Activated naive CD4-positive, alpha-beta T cell treated with anti-CD3 and anti-CD28 coated beads for 36 hours (primary cell): ENCODE measurements around the gene TMEM203. TPM values are rescaled to one million over a fixed set of nuclear protein-coding genes. Genes with fewer than 3 reads are reported as not detected.
"Not testable (repeated sequence)": the region's sequence is repeated elsewhere in the genome, so short reads cannot be mapped to it uniquely, and the experiment has no call there.

Source experiments
- CTCF ChIA-PET: fragments of 350-600 bp; sonication (Branson Sonifier 250); formaldehyde crosslinking; loops from one replicate; lab custom pipeline; 2021; ENCODE audit warnings: antibody characterized with exemption; lab: Charles Lee
- DNase-seq: peaks from one replicate; pipeline ENCODE4 v3.0.0-alpha.2; 2020
- H3K27ac Mint-ChIP-seq: one replicate; pipeline ENCODE4 v1.8.0; 2021; ENCODE audit warnings: mild to moderate bottlenecking, mixed read lengths
- H3K27me3 Mint-ChIP-seq: one replicate; pipeline ENCODE4 v1.8.0; 2021; ENCODE audit warnings: low read depth, mixed read lengths
- H3K36me3 Mint-ChIP-seq: one replicate; pipeline ENCODE4 v1.8.0; 2021; ENCODE audit warnings: low read depth, mixed read lengths
- H3K4me1 Mint-ChIP-seq: one replicate; pipeline ENCODE4 v1.8.0; 2021; ENCODE audit warnings: low read depth, mixed read lengths
- H3K4me3 Mint-ChIP-seq: one replicate; pipeline ENCODE4 v1.8.0; 2021; ENCODE audit warnings: mild to moderate bottlenecking, moderate library complexity, mixed read lengths
- H3K9me3 Mint-ChIP-seq: one replicate; pipeline ENCODE4 v1.8.0; 2021; ENCODE audit warnings: mixed read lengths
- intact Hi-C: fragments of 100-400 bp; cut with micrococcal nuclease; formaldehyde crosslinking; loops from one replicate; pipeline ENCODE4 v1.15.1; 2023
- total RNA-seq, 2 experiments: library from RNA; stranded (reverse); gene quantifications; one replicate each; pipeline ENCODE4 v1.2.3, GENCODE V29; 2021

Gene TMEM203
- total RNA-seq, 2 experiments from 2014 or later, result 21.8 to 23.2 TPM

GRCh38 chr9:137239541-137240200, 34.2 kb upstream of the TMEM203 start:
- intact Hi-C loops, result loop anchor here (5.0 to 10.0 kb wide), 5 partner anchors 37 to 827 kb away; partner anchors contain the start of genes ANAPC2, ENTR1, NPDC1 and PMPCA

GRCh38 chr9:137237759-137238726, 32.6 kb upstream of the TMEM203 start:
- peaks cover 18% of the 10 kb centered on the region for H3K36me3 Mint-ChIP-seq
- CTCF ChIA-PET, result interaction anchor here (0.6 to 2.6 kb wide), 8 partner anchors 9 to 142 kb away, joined by 3 to 17 read pairs (median 4); partner anchors contain the start of genes RNF208 and RNF224
- intact Hi-C loops, result loop anchor here (5.0 kb wide), 1 partner anchor 191 kb away; the partner anchor contains the start of gene NPDC1
- DNase-seq, result no peak
- no peaks in the 10 kb centered on the region for H3K27me3 Mint-ChIP-seq
- no peak overlapping the region for H3K4me3 Mint-ChIP-seq
- no peak overlapping the region for H3K27ac Mint-ChIP-seq
- no peaks in the 10 kb centered on the region for H3K9me3 Mint-ChIP-seq
- H3K4me1 Mint-ChIP-seq, result peaks cover 33% of the 10 kb centered on the region

More at GRCh38 chr9:137239541-137240200, 34.2 kb upstream of the TMEM203 start:
- Mint-ChIP-seq H3K36me3 (peaks cover 22% of the 10 kb centered on the region), H3K4me3 (peak overlapping the region; percentile 75), H3K4me1 (peaks cover 37% of the 10 kb centered on the region), H3K27ac (peak overlapping the region; percentile 61)
- not testable (repeated sequence) for DNase-seq, H3K9me3 Mint-ChIP-seq, H3K27me3 Mint-ChIP-seq
- CTCF ChIA-PET, result interaction anchor here (0.6 to 1.9 kb wide), 3 partner anchors 13 to 181 kb away, joined by 3 to 7 read pairs (median 5); partner anchors contain the start of gene RNF224

GRCh38 chr9:137236936-137237421, 31.5 kb upstream of the TMEM203 start:
- Mint-ChIP-seq H3K27ac (no peak overlapping the region), H3K9me3 (no peaks in the 10 kb centered on the region), H3K36me3 (peaks cover 8% of the 10 kb centered on the region), H3K4me1 (peaks cover 23% of the 10 kb centered on the region), H3K27me3 (no peaks in the 10 kb centered on the region), H3K4me3 (no peak overlapping the region)
- no peak for DNase-seq
- intact Hi-C loops, result loop anchor here (1.0 to 5.0 kb wide), 2 partner anchors 119 to 190 kb away; partner anchors contain the start of gene NPDC1
- CTCF ChIA-PET, result interaction anchor here (0.7 to 2.6 kb wide), 26 partner anchors 10 to 698 kb away, joined by 3 to 22 read pairs (median 4); partner anchors contain the start of genes ANAPC2, NELFB, RNF208 and RNF224

- CTCF ChIA-PET, result interaction anchor here (0.6 to 2.6 kb wide), 27 partner anchors 9 to 697 kb away, joined by 3 to 22 read pairs (median 4); partner anchors contain the start of genes ANAPC2, NELFB, RNF208 and RNF224
- Mint-ChIP-seq H3K36me3 (peaks cover 5% of the 10 kb centered on the region), H3K9me3 (no peaks in the 10 kb centered on the region), H3K4me3 (no peak overlapping the region), H3K27me3 (no peaks in the 10 kb centered on the region), H3K27ac (no peak overlapping the region), H3K4me1 (peaks cover 23% of the 10 kb centered on the region)
- DNase-seq, result peak; percentile 94
- intact Hi-C loops, result loop anchor here (1.0 to 5.0 kb wide), 2 partner anchors 118 to 189 kb away; partner anchors contain the start of gene NPDC1
Measured at GRCh38 chr9:137236238-137236935, 30.9 kb upstream of the TMEM203 start.

GRCh38 chr9:137235424-137236237, 30.2 kb upstream of the TMEM203 start:
- CTCF ChIA-PET, result interaction anchor here (1.1 to 2.6 kb wide), 16 partner anchors 9 to 458 kb away, joined by 3 to 22 read pairs (median 6); partner anchors contain the start of genes NELFB, RNF208, RNF224 and SSNA1
- no peak for DNase-seq
- no peak overlapping the region for H3K4me3 Mint-ChIP-seq
- no peak overlapping the region for H3K27ac Mint-ChIP-seq
- intact Hi-C loops, result loop anchor here (1.0 to 5.0 kb wide), 2 partner anchors 117 to 188 kb away; partner anchors contain the start of gene NPDC1
- H3K9me3 Mint-ChIP-seq, result no peaks in the 10 kb centered on the region
- H3K4me1 Mint-ChIP-seq, result peaks cover 23% of the 10 kb centered on the region
- H3K27me3 Mint-ChIP-seq, result no peaks in the 10 kb centered on the region
- peaks cover 2% of the 10 kb centered on the region for H3K36me3 Mint-ChIP-seq

- Mint-ChIP-seq H3K27ac (no peak overlapping the region), H3K4me1 (peaks cover 23% of the 10 kb centered on the region)
Measured at GRCh38 chr9:137234758-137235423, 29.4 kb upstream of the TMEM203 start.

GRCh38 chr9:137234055-137234697, 28.7 kb upstream of the TMEM203 start:
- CTCF ChIA-PET, result interaction anchor here (1.4 kb wide), 1 partner anchor 45 kb away, joined by 6 read pairs; the partner anchor contains the start of gene SSNA1
- intact Hi-C loops, result no loop called here
- Mint-ChIP-seq H3K36me3 (peaks cover 2% of the 10 kb centered on the region), H3K4me3 (no peak overlapping the region), H3K9me3 (no peaks in the 10 kb centered on the region), H3K27me3 (no peaks in the 10 kb centered on the region), H3K27ac (no peak overlapping the region), H3K4me1 (peaks cover 19% of the 10 kb centered on the region)
- DNase-seq, result no peak

More at GRCh38 chr9:137234758-137235423, 29.4 kb upstream of the TMEM203 start:
- Mint-ChIP-seq H3K4me3 (no peak overlapping the region), H3K27me3 (no peaks in the 10 kb centered on the region), H3K36me3 (peaks cover 2% of the 10 kb centered on the region), H3K9me3 (no peaks in the 10 kb centered on the region)
- intact Hi-C loops, result loop anchor here (5.0 kb wide), 1 partner anchor 188 kb away; the partner anchor contains the start of gene NPDC1
- CTCF ChIA-PET, result interaction anchor here (1.4 to 2.6 kb wide), 2 partner anchors 46 to 105 kb away, joined by 6 to 10 read pairs; partner anchors contain the start of gene SSNA1
- DNase-seq, result no peak

GRCh38 chr9:137233143-137233980, 27.9 kb upstream of the TMEM203 start:
- Mint-ChIP-seq H3K27me3 (no peaks in the 10 kb centered on the region), H3K36me3 (no peaks in the 10 kb centered on the region), H3K4me1 (peaks cover 13% of the 10 kb centered on the region), H3K9me3 (no peaks in the 10 kb centered on the region), H3K27ac (no peak overlapping the region), H3K4me3 (no peak overlapping the region)
- intact Hi-C loops, result no loop called here
- no peak for DNase-seq
- CTCF ChIA-PET, result interaction anchor here (0.9 kb wide), 1 partner anchor 18 kb away, joined by 3 read pairs; the partner anchor contains the start of gene STPG3

GRCh38 chr9:137232510-137232909, 27.1 kb upstream of the TMEM203 start:
- CTCF ChIA-PET, result interaction anchor here (0.9 kb wide), 1 partner anchor 19 kb away, joined by 3 read pairs; the partner anchor contains the start of gene STPG3
- no peaks in the 10 kb centered on the region for H3K9me3 Mint-ChIP-seq
- no peak overlapping the region for H3K27ac Mint-ChIP-seq
- H3K36me3 Mint-ChIP-seq, result no peaks in the 10 kb centered on the region
- peaks cover 2% of the 10 kb centered on the region for H3K27me3 Mint-ChIP-seq
- DNase-seq, result no peak
- peaks cover 10% of the 10 kb centered on the region for H3K4me1 Mint-ChIP-seq
- intact Hi-C loops, result no loop called here
- H3K4me3 Mint-ChIP-seq, result no peak overlapping the region
